H1 (cell line): Measurements from ENCODE around the gene ABLIM1. TPM values are rescaled to one million over a fixed set of nuclear protein-coding genes. Genes with fewer than 3 reads are reported as not detected.

Source experiments
- CTCF ChIA-PET: fragments of 300-600 bp; sonication (Branson Sonifier 250); formaldehyde crosslinking; loops from one replicate; lab custom pipeline; 2021; ENCODE audit not compliant: partially characterized antibody; lab: Charles Lee
- POLR2A ChIA-PET: fragments of 300-600 bp; sonication (Branson Sonifier 250); formaldehyde crosslinking; loops from one replicate; lab custom pipeline; 2021; ENCODE audit warnings: inconsistent platforms; ENCODE audit not compliant: partially characterized antibody; lab: Charles Lee
- DNase-seq, 2 experiments: peaks; one replicate each; pipeline versions ENCODE4 v3.0.0 to v3.0.0-alpha.2; 2010 to 2022; ENCODE audit warnings: low spot score in 2 of 2, low read depth in 1 of 2, mixed read lengths in 1 of 2
- FAIRE-seq: peaks from 2 replicates; lab custom pipeline; 2011; peaks lifted over from hg19 to GRCh38; lab: Jason Lieb, UNC
- H2AFZ ChIP-seq: 2 replicates; pipeline ENCODE4 v1.8.1; 2012; ENCODE audit warnings: low read length, inconsistent platforms
- H2AK5ac ChIP-seq: 2 replicates; pipeline ENCODE4 v1.6.1; 2013; ENCODE audit warnings: low read depth, low read length
- H2BK120ac ChIP-seq: replicated peaks from 2 replicates; pipeline ENCODE3; 2013; ENCODE audit warnings: low read depth, low read length, inconsistent platforms
- H2BK12ac ChIP-seq: 2 replicates; pipeline ENCODE4 v1.6.1; 2013; ENCODE audit warnings: low read depth, low read length
- H2BK15ac ChIP-seq: 2 replicates; pipeline ENCODE4 v1.6.1; 2013; ENCODE audit warnings: low read length
- H2BK20ac ChIP-seq: 2 replicates; pipeline ENCODE4 v1.6.1; 2013; ENCODE audit warnings: low read length
- H2BK5ac ChIP-seq: 2 replicates; pipeline ENCODE4 v1.6.1; 2013; ENCODE audit warnings: low read depth, low read length
- H3K14ac ChIP-seq: 2 replicates; pipeline ENCODE4 v1.6.1; 2013; ENCODE audit warnings: inconsistent platforms; ENCODE audit not compliant: insufficient read length
- H3K18ac ChIP-seq: 2 replicates; pipeline ENCODE4 v1.6.1; 2013; ENCODE audit warnings: low read length; ENCODE audit errors: extremely low read depth
- H3K23ac ChIP-seq: 2 replicates; pipeline ENCODE4 v1.6.1; 2013; ENCODE audit warnings: inconsistent platforms; ENCODE audit not compliant: insufficient read length
- H3K23me2 ChIP-seq: 2 replicates; pipeline ENCODE4 v1.6.1; 2013; ENCODE audit warnings: low read depth, low read length
- H3K27ac ChIP-seq: 2 replicates; pipeline ENCODE4 v1.6.1; 2011; ENCODE audit warnings: low read depth, low read length, inconsistent platforms
- H3K27me3 ChIP-seq, 4 experiments: replicated peaks in 1 of 4; 1 replicate in 1 of 4; 2 replicates in 3 of 4; pipeline versions ENCODE4 v1.6.1 to v1.8.1; 2011 to 2013; ENCODE audit warnings: low read length in 3 of 4, mild to moderate bottlenecking in 3 of 4, inconsistent platforms in 2 of 4, mixed read lengths in 2 of 4, moderate library complexity in 1 of 4; ENCODE audit not compliant: control insufficient read depth in 3 of 4, insufficient read depth in 3 of 4; ENCODE audit errors: extremely low read depth in 1 of 4
- H3K36me3 ChIP-seq, 4 experiments: 2 replicates each; pipeline versions ENCODE4 v1.6.1 to v1.8.1; 2011 to 2013; ENCODE audit warnings: mild to moderate bottlenecking in 4 of 4, low read length in 3 of 4, moderate library complexity in 2 of 4, control low read depth in 1 of 4, inconsistent platforms in 1 of 4; ENCODE audit not compliant: insufficient read depth in 4 of 4, control insufficient read depth in 2 of 4
- H3K4ac ChIP-seq: replicated peaks from 2 replicates; pipeline ENCODE3; 2013; ENCODE audit warnings: low read length, low read depth, mixed read lengths, inconsistent platforms; ENCODE audit not compliant: insufficient read length
- H3K4me1 ChIP-seq, 4 experiments: replicated peaks in 1 of 4; 1 replicate in 1 of 4; 2 replicates in 3 of 4; pipeline versions ENCODE4 v1.6.1 to v1.8.1; 2011 to 2013; ENCODE audit warnings: low read length in 3 of 4, inconsistent platforms in 2 of 4, mixed read lengths in 1 of 4; ENCODE audit not compliant: insufficient read depth in 4 of 4, control insufficient read depth in 3 of 4
- H3K4me2 ChIP-seq, 2 experiments: 2 replicates each; pipeline versions ENCODE4 v1.6.1 to v1.8.1; 2011 to 2013; ENCODE audit warnings: low read depth in 2 of 2, low read length in 2 of 2, control low read depth in 1 of 2, inconsistent platforms in 1 of 2, mild to moderate bottlenecking in 1 of 2; ENCODE audit not compliant: insufficient read depth in 1 of 2
- H3K4me3 ChIP-seq, 4 experiments: fragments of 200-600, 300-600 bp in 1 of 4; sonication (generic), shearing (Covaris generic), sonication (Bioruptor Twin) in 1 of 4; 2 replicates each; pipeline versions ENCODE4 v1.5.1 to v1.8.1; 2011 to 2016; ENCODE audit warnings: low read length in 4 of 4, low read depth in 3 of 4, control low read depth in 2 of 4, inconsistent platforms in 2 of 4, mild to moderate bottlenecking in 2 of 4, mixed read lengths in 1 of 4, moderate library complexity in 1 of 4; ENCODE audit not compliant: insufficient read depth in 2 of 4; ENCODE audit errors: extremely low read depth in 1 of 4
- H3K56ac ChIP-seq: replicated peaks from 2 replicates; pipeline ENCODE3; 2013; ENCODE audit warnings: low read depth, mild to moderate bottlenecking, mixed read lengths, low read length, inconsistent platforms; ENCODE audit not compliant: insufficient read length
- H3K79me1 ChIP-seq: 2 replicates; pipeline ENCODE4 v1.6.1; 2013; ENCODE audit warnings: low read depth, low read length, control low read depth
- H3K79me2 ChIP-seq, 2 experiments: 2 replicates each; pipeline versions ENCODE4 v1.6.1 to v1.8.1; 2012 to 2013; ENCODE audit warnings: low read length in 2 of 2, mild to moderate bottlenecking in 2 of 2, inconsistent platforms in 1 of 2; ENCODE audit not compliant: insufficient read depth in 2 of 2, control insufficient read depth in 1 of 2
- H3K9ac ChIP-seq, 4 experiments: replicated peaks in 1 of 4; 1 replicate in 1 of 4; 2 replicates in 3 of 4; pipeline versions ENCODE4 v1.6.1 to v1.8.1; 2011 to 2013; ENCODE audit warnings: low read depth in 3 of 4, low read length in 3 of 4, control low read depth in 2 of 4, mild to moderate bottlenecking in 2 of 4, moderate library complexity in 2 of 4, inconsistent platforms in 1 of 4; ENCODE audit errors: extremely low read depth in 1 of 4
- H3K9me3 ChIP-seq, 2 experiments: 2 replicates each; pipeline versions ENCODE4 v1.6.1 to v1.8.1; 2012 to 2013; ENCODE audit warnings: mild to moderate bottlenecking in 2 of 2, moderate library complexity in 2 of 2, control low read depth in 1 of 2, inconsistent platforms in 1 of 2, low read depth in 1 of 2, low read length in 1 of 2, mixed read lengths in 1 of 2; ENCODE audit not compliant: insufficient read depth in 2 of 2
- H4K20me1 ChIP-seq, 2 experiments: replicated peaks in 1 of 2; 2 replicates each; pipeline versions ENCODE3 to v1.8.1; 2011 to 2013; ENCODE audit warnings: inconsistent platforms in 2 of 2, low read length in 2 of 2, mild to moderate bottlenecking in 1 of 2; ENCODE audit not compliant: insufficient read depth in 2 of 2, control insufficient read depth in 1 of 2
- H4K5ac ChIP-seq: 2 replicates; pipeline ENCODE4 v1.6.1; 2013; ENCODE audit warnings: low read length, low read depth, mixed read lengths, inconsistent platforms; ENCODE audit not compliant: insufficient read length
- H4K8ac ChIP-seq: 2 replicates; pipeline ENCODE4 v1.8.0; 2013; ENCODE audit warnings: mild to moderate bottlenecking, moderate library complexity, low read length, inconsistent platforms; ENCODE audit not compliant: insufficient read depth; ENCODE audit errors: extremely low read depth
- H4K91ac ChIP-seq: replicated peaks from 2 replicates; pipeline ENCODE3; 2013; ENCODE audit warnings: low read length, mixed read lengths, inconsistent platforms; ENCODE audit not compliant: insufficient read length
- BCL11A ChIP-seq, 2 experiments: IDR thresholded peaks; one replicate each; pipeline ENCODE4 v1.6.1; 2011; ENCODE audit warnings: low read depth in 2 of 2, low read length in 2 of 2, mild to moderate bottlenecking in 2 of 2
- CREB1 ChIP-seq: IDR thresholded peaks from 2 replicates; pipeline ENCODE4 v1.6.1; 2012; ENCODE audit warnings: inconsistent platforms
- EGR1 ChIP-seq: IDR thresholded peaks from 2 replicates; pipeline ENCODE4 v1.6.1; 2011; ENCODE audit warnings: low read depth, low read length, borderline replicate concordance
- EP300 ChIP-seq, 2 experiments: IDR thresholded peaks; 1 replicate in 1 of 2; 2 replicates in 1 of 2; pipeline ENCODE4 v1.6.1; 2011 to 2012; ENCODE audit warnings: low read depth in 2 of 2, low read length in 2 of 2, mild to moderate bottlenecking in 2 of 2, borderline replicate concordance in 1 of 2, inconsistent platforms in 1 of 2, moderate library complexity in 1 of 2
- GTF2F1 ChIP-seq: IDR thresholded peaks from 2 replicates; pipeline ENCODE4 v1.6.1; 2012; ENCODE audit warnings: low read depth, low read length, improper control_type of control experiment, borderline replicate concordance
- JUND ChIP-seq: IDR thresholded peaks from 2 replicates; pipeline ENCODE4 v1.6.1; 2011; ENCODE audit warnings: mild to moderate bottlenecking, improper control_type of control experiment, low read length
- RAD21 ChIP-seq, 2 experiments: IDR thresholded peaks in 1 of 2; conservative IDR thresholded peaks in 1 of 2; 2 replicates each; pipeline ENCODE4 v1.6.1; 2011; ENCODE audit warnings: low read depth in 2 of 2, low read length in 2 of 2, improper control_type of control experiment in 1 of 2, inconsistent platforms in 1 of 2, mild to moderate bottlenecking in 1 of 2, moderate library complexity in 1 of 2
- SP2 ChIP-seq: IDR thresholded peaks from 2 replicates; pipeline ENCODE4 v1.6.1; 2012; ENCODE audit warnings: mild to moderate bottlenecking, low read length, inconsistent platforms
- WGBS, 2 experiments: shearing (Covaris generic) in 1 of 2; methylation state at CpG; one replicate each; pipeline versions ENCODE4 v1.1.6 to v1.1.7; 2013 to 2015; ENCODE audit warnings: low lambda C conversion rate in 2 of 2, mixed read lengths in 2 of 2, inconsistent platforms in 1 of 2, low coverage in 1 of 2, missing lambda C conversion rate in 1 of 2; ENCODE audit not compliant: insufficient replicate concordance in 2 of 2, insufficient coverage in 1 of 2, insufficient read length in 1 of 2; ENCODE audit errors: extremely low coverage in 1 of 2, missing lambda C conversion rate in 1 of 2; 5-methylcytosine and 5-hydroxymethylcytosine counted together
- polyA plus RNA-seq, 7 experiments: library from polyadenylated mRNA; depleted of rRNA in 3 of 7; stranded (reverse) in 5 of 7; unstranded in 2 of 7; fragments of >200 nt in 5 of 7; fragments of 200-250 nt in 2 of 7; gene quantifications; 1 replicate in 5 of 7; 2 replicates in 1 of 7; 4 replicates in 1 of 7; pipeline versions ENCODE4 v1.2.1 to v1.2.3, GENCODE V29; 2011 to 2013; ENCODE audit warnings: missing spikeins in 2 of 7, mixed read lengths in 2 of 7
- total RNA-seq: library from RNA; stranded (reverse); fragmentation: NEBNext Ultra II Directional; extraction: Animal tissue kit (Norgen Biotek cat#: 25700); gene quantifications from 2 replicates; pipeline ENCODE4 v1.2.1, GENCODE V29; 2021
- TF ChIP-seq, protein P1 (sequence below), 3 experiments: IDR thresholded peaks; 1 replicate in 2 of 3; 2 replicates in 1 of 3; pipeline versions ENCODE4 v1.5.1 to v1.6.1; 2011; ENCODE audit warnings: low read length in 3 of 3, mild to moderate bottlenecking in 3 of 3, inconsistent platforms in 2 of 3, low read depth in 1 of 3, moderate library complexity in 1 of 3; ENCODE audit not compliant: insufficient read depth in 1 of 3; ENCODE audit errors: control extremely low read depth in 1 of 3
- TF ChIP-seq, protein P2 (sequence below): IDR thresholded peaks from 2 replicates; pipeline ENCODE4 v1.6.1; 2011; ENCODE audit warnings: low read length, improper control_type of control experiment

The ABLIM1 gene
- total and polyA plus RNA-seq, 2 of the 8 experiments (the other 6 are each of a cell fraction or from before 2014, with no cell fraction given), result 51.2 to 51.7 TPM

DNA sequence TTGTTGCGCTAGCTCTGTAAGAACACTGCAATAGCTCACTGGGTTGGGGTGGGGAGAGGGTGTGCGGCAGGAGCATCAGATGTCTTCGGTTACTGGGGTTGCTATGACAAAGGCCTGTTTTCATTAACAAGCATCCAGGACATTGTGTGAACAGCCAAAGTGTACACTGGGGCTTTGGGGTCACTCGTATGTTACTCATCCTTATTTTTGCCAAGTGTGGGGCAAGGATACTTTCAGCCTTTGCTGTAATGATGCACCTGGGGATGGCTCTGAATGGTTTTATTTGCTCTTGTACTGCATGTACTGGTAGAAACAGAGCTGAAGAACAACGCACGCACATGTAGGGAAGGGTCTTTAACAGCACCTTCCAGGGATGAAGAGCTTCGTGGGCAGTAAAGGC lies 180.8 kb downstream of the ABLIM1 start:
- Histone ChIP-seq H3K4me1 (peaks cover 4 to 7% (median 6%) of the 10 kb centered on the region in 4 experiments; a peak in 6 of 7 replicates), H3K27ac (no peak overlapping the region)
- POLR2A ChIA-PET, result no interaction called here
- TF ChIP-seq, protein P1, sequence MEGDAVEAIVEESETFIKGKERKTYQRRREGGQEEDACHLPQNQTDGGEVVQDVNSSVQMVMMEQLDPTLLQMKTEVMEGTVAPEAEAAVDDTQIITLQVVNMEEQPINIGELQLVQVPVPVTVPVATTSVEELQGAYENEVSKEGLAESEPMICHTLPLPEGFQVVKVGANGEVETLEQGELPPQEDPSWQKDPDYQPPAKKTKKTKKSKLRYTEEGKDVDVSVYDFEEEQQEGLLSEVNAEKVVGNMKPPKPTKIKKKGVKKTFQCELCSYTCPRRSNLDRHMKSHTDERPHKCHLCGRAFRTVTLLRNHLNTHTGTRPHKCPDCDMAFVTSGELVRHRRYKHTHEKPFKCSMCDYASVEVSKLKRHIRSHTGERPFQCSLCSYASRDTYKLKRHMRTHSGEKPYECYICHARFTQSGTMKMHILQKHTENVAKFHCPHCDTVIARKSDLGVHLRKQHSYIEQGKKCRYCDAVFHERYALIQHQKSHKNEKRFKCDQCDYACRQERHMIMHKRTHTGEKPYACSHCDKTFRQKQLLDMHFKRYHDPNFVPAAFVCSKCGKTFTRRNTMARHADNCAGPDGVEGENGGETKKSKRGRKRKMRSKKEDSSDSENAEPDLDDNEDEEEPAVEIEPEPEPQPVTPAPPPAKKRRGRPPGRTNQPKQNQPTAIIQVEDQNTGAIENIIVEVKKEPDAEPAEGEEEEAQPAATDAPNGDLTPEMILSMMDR (IDR thresholded peaks at IDR 0.05; ENCODE audit: control extremely low read depth in 1 of 3, insufficient read depth in 1 of 3, low read depth in 1 of 3, low read length in 3 of 3), result no peak
- TF ChIP-seq SP2 (no peak), JUND (no peak), EP300 (IDR thresholded peaks at IDR 0.05; ENCODE audit: borderline replicate concordance in 1 of 2, low read depth in 2 of 2, low read length in 2 of 2) (no peak), RAD21 (IDR thresholded peaks at IDR 0.05 in 1 of 2, conservative IDR thresholded peaks at IDR 0.05 in 1 of 2; ENCODE audit: low read depth in 2 of 2, low read length in 2 of 2) (no peak), CREB1 (no peak), EGR1 (no peak), BCL11A (IDR thresholded peaks at IDR 0.05; ENCODE audit: low read depth in 2 of 2, low read length in 2 of 2) (no peak), GTF2F1 (no peak)
- TF ChIP-seq, protein P2, sequence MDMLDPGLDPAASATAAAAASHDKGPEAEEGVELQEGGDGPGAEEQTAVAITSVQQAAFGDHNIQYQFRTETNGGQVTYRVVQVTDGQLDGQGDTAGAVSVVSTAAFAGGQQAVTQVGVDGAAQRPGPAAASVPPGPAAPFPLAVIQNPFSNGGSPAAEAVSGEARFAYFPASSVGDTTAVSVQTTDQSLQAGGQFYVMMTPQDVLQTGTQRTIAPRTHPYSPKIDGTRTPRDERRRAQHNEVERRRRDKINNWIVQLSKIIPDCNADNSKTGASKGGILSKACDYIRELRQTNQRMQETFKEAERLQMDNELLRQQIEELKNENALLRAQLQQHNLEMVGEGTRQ, result no peak

More for the DNA sequence above, 180.8 kb downstream of the ABLIM1 start:
- Histone ChIP-seq H3K9ac (no peak overlapping the region), H3K4ac (no peak overlapping the region), H3K79me1 (no peaks in the 10 kb centered on the region), H3K27me3 (no peaks in the 10 kb centered on the region), H3K18ac (no peak overlapping the region), H3K79me2 (no peaks in the 10 kb centered on the region), H2BK12ac (no peak overlapping the region), H3K36me3 (no peaks in the 10 kb centered on the region; a peak in 1 of 8 replicates), H2BK120ac (no peak overlapping the region), H4K91ac (no peak overlapping the region), H4K20me1 (no peaks in the 10 kb centered on the region), H2BK5ac (no peak overlapping the region), H3K23ac (no peak overlapping the region), H2AK5ac (no peak overlapping the region), H2BK20ac (no peak overlapping the region), H3K14ac (no peak overlapping the region), H3K4me3 (no peak overlapping the region), H3K23me2 (no peaks in the 10 kb centered on the region), H3K56ac (no peak overlapping the region), H3K4me2 (no peak overlapping the region), H3K9me3 (no peaks in the 10 kb centered on the region), H4K5ac (no peak overlapping the region), H2AFZ (no peak overlapping the region), H4K8ac (no peak overlapping the region), H2BK15ac (no peak overlapping the region)
- FAIRE-seq (no peak), DNase-seq (no peak)
- CTCF ChIA-PET, result interaction anchor here (1.0 to 2.3 kb wide), 6 partner anchors 9 to 73 kb away, joined by 3 to 12 read pairs (median 5); no protein-coding TSS in a partner anchor
- 87% methylated on average over 7 of the region's 7 CpGs; no CpG with 5 or more reads in 1 of the 2 experiments for WGBS, 2 experiments
